SK-N-SH treated with all-trans-retinoic acid at 6 μM for 48 hours (cell line): ENCODE measurements around the gene USP5.

Experiments
- BACH2 ChIP-seq: fragments of 250-450 bp; sonication (Bioruptor Pico); IDR thresholded peaks from 2 replicates; pipeline ENCODE4 v1.9.0; 2021; ENCODE audit warnings: mild to moderate bottlenecking, borderline replicate concordance
- CSDC2 ChIP-seq: fragments of 250-450 bp; sonication (Bioruptor Pico); IDR thresholded peaks from 2 replicates; pipeline ENCODE4 v1.5.0; 2020; ENCODE audit warnings: mild to moderate bottlenecking, moderate library complexity
- ESRRG ChIP-seq: fragments of 250-450 bp; sonication (Bioruptor Pico); IDR thresholded peaks from 2 replicates; pipeline ENCODE4 v1.6.1; 2021; ENCODE audit warnings: mild to moderate bottlenecking
- GLIS3 ChIP-seq: fragments of 250-450 bp; sonication (Bioruptor Pico); IDR thresholded peaks from 2 replicates; pipeline ENCODE4 v1.5.0; 2020; ENCODE audit warnings: mild to moderate bottlenecking, moderate library complexity
- ISL1 ChIP-seq: fragments of 250-450 bp; sonication (Bioruptor Pico); IDR thresholded peaks from 2 replicates; pipeline ENCODE4 v2.1.2; 2022; ENCODE audit warnings: mild to moderate bottlenecking, moderate library complexity
- RARB ChIP-seq: fragments of 250-450 bp; sonication (Bioruptor Pico); IDR thresholded peaks from 2 replicates; pipeline ENCODE4 v1.8.0; 2021; ENCODE audit warnings: mild to moderate bottlenecking, moderate library complexity
- TOX ChIP-seq: fragments of 250-450 bp; sonication (Bioruptor Pico); IDR thresholded peaks from 2 replicates; pipeline ENCODE4 v1.8.0; 2021; ENCODE audit warnings: mild to moderate bottlenecking, moderate library complexity, borderline replicate concordance
- ZFP3 ChIP-seq: fragments of 250-450 bp; sonication (Bioruptor Pico); IDR thresholded peaks from 2 replicates; pipeline ENCODE4 v1.5.0; 2020; ENCODE audit warnings: mild to moderate bottlenecking, moderate library complexity
- ZFP30 ChIP-seq: fragments of 450-650 bp; formaldehyde crosslinking; IDR thresholded peaks from 2 replicates; pipeline ENCODE4 v1.5.0; 2022; ENCODE audit warnings: mild to moderate bottlenecking, moderate library complexity
- TF ChIP-seq, protein P1 (sequence below): fragments of 250-450 bp; sonication (Bioruptor Pico); IDR thresholded peaks from 2 replicates; pipeline ENCODE4 v1.8.0; 2020; ENCODE audit warnings: mild to moderate bottlenecking, moderate library complexity, borderline replicate concordance
- TF ChIP-seq, protein P2 (sequence below): fragments of 250-450 bp; sonication (Bioruptor Pico); IDR thresholded peaks from 2 replicates; pipeline ENCODE4 v1.5.0; 2020; ENCODE audit warnings: mild to moderate bottlenecking, moderate library complexity
- TF ChIP-seq, protein P3 (sequence below): fragments of 250-450 bp; sonication (Bioruptor Pico); IDR thresholded peaks from 2 replicates; pipeline ENCODE4 v1.5.1; 2021; ENCODE audit warnings: mild to moderate bottlenecking, moderate library complexity
- TF ChIP-seq, protein P4 (sequence below): fragments of 250-450 bp; sonication (Bioruptor Pico); IDR thresholded peaks from 2 replicates; pipeline ENCODE4 v1.5.1; 2020; ENCODE audit warnings: low read depth, mild to moderate bottlenecking, moderate library complexity

DNA sequence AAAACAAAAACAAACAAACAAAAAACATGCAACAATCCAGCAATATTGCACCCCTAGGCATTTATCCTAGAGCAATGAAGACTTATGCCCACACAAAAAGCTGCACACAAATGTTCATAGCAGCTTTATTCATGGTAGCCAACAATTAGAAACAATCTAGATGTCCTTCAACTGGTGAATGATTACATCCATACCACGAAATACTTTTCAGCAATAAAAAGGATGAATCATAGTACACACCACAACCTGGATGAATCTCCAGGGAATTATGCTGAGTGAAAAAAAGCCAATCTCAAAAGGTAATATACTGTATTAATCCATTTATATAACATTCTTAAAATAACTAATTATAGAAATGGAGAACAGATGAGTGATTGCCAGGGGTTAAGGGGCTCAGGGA is 44.8 kb upstream of the USP5 start:
- TF ChIP-seq ZFP3 (CRISPR knock-in tag) (no peak), GLIS3 (no peak), ESRRG (CRISPR knock-in tag) (no peak), ISL1 (CRISPR knock-in tag) (no peak), RARB (CRISPR knock-in tag) (no peak), BACH2 (CRISPR knock-in tag) (no peak), CSDC2 (CRISPR knock-in tag) (no peak), ZFP30 (CRISPR knock-in tag) (no peak), TOX (CRISPR knock-in tag) (no peak)
- TF ChIP-seq, protein P1, sequence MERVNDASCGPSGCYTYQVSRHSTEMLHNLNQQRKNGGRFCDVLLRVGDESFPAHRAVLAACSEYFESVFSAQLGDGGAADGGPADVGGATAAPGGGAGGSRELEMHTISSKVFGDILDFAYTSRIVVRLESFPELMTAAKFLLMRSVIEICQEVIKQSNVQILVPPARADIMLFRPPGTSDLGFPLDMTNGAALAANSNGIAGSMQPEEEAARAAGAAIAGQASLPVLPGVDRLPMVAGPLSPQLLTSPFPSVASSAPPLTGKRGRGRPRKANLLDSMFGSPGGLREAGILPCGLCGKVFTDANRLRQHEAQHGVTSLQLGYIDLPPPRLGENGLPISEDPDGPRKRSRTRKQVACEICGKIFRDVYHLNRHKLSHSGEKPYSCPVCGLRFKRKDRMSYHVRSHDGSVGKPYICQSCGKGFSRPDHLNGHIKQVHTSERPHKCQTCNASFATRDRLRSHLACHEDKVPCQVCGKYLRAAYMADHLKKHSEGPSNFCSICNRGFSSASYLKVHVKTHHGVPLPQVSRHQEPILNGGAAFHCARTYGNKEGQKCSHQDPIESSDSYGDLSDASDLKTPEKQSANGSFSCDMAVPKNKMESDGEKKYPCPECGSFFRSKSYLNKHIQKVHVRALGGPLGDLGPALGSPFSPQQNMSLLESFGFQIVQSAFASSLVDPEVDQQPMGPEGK (CRISPR knock-in tag), result no peak
- TF ChIP-seq, protein P2, sequence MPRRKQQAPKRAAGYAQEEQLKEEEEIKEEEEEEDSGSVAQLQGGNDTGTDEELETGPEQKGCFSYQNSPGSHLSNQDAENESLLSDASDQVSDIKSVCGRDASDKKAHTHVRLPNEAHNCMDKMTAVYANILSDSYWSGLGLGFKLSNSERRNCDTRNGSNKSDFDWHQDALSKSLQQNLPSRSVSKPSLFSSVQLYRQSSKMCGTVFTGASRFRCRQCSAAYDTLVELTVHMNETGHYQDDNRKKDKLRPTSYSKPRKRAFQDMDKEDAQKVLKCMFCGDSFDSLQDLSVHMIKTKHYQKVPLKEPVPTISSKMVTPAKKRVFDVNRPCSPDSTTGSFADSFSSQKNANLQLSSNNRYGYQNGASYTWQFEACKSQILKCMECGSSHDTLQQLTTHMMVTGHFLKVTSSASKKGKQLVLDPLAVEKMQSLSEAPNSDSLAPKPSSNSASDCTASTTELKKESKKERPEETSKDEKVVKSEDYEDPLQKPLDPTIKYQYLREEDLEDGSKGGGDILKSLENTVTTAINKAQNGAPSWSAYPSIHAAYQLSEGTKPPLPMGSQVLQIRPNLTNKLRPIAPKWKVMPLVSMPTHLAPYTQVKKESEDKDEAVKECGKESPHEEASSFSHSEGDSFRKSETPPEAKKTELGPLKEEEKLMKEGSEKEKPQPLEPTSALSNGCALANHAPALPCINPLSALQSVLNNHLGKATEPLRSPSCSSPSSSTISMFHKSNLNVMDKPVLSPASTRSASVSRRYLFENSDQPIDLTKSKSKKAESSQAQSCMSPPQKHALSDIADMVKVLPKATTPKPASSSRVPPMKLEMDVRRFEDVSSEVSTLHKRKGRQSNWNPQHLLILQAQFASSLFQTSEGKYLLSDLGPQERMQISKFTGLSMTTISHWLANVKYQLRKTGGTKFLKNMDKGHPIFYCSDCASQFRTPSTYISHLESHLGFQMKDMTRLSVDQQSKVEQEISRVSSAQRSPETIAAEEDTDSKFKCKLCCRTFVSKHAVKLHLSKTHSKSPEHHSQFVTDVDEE (CRISPR knock-in tag), result no peak
- TF ChIP-seq, protein P3, sequence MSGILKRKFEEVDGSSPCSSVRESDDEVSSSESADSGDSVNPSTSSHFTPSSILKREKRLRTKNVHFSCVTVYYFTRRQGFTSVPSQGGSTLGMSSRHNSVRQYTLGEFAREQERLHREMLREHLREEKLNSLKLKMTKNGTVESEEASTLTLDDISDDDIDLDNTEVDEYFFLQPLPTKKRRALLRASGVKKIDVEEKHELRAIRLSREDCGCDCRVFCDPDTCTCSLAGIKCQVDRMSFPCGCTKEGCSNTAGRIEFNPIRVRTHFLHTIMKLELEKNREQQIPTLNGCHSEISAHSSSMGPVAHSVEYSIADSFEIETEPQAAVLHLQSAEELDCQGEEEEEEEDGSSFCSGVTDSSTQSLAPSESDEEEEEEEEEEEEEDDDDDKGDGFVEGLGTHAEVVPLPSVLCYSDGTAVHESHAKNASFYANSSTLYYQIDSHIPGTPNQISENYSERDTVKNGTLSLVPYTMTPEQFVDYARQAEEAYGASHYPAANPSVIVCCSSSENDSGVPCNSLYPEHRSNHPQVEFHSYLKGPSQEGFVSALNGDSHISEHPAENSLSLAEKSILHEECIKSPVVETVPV (CRISPR knock-in tag), result no peak
- TF ChIP-seq, protein P4, sequence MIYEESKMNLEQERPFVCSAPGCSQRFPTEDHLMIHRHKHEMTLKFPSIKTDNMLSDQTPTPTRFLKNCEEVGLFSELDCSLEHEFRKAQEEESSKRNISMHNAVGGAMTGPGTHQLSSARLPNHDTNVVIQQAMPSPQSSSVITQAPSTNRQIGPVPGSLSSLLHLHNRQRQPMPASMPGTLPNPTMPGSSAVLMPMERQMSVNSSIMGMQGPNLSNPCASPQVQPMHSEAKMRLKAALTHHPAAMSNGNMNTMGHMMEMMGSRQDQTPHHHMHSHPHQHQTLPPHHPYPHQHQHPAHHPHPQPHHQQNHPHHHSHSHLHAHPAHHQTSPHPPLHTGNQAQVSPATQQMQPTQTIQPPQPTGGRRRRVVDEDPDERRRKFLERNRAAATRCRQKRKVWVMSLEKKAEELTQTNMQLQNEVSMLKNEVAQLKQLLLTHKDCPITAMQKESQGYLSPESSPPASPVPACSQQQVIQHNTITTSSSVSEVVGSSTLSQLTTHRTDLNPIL (CRISPR knock-in tag), result no peak
